ENCODE data around the gene DCANP1.

DNA sequence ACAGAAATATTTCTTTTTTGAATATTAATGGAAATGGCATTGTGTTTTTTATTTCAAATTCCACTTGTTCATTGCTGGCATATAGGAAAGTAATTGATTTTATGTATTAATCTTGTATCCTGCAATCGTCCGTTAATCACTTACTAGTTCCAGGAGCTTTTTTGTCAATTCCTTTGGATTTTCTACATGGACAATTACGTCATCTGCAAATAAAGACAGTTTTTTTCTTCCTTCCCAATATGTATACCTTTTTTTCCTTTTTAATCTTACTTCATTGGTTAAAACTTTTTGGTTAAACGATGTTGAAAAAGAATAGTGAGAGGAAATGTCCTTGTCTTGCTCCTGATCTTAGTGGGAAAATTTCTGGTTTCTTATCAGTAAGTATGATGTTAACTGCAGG is 6.5 kb upstream of the DCANP1 start:
- TF ChIP-seq, protein P1, sequence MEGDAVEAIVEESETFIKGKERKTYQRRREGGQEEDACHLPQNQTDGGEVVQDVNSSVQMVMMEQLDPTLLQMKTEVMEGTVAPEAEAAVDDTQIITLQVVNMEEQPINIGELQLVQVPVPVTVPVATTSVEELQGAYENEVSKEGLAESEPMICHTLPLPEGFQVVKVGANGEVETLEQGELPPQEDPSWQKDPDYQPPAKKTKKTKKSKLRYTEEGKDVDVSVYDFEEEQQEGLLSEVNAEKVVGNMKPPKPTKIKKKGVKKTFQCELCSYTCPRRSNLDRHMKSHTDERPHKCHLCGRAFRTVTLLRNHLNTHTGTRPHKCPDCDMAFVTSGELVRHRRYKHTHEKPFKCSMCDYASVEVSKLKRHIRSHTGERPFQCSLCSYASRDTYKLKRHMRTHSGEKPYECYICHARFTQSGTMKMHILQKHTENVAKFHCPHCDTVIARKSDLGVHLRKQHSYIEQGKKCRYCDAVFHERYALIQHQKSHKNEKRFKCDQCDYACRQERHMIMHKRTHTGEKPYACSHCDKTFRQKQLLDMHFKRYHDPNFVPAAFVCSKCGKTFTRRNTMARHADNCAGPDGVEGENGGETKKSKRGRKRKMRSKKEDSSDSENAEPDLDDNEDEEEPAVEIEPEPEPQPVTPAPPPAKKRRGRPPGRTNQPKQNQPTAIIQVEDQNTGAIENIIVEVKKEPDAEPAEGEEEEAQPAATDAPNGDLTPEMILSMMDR (IDR thresholded peaks at IDR 0.05; ENCODE audit: low read depth, low read length) = no peak
- TF ChIP-seq EZH2phosphoT487 (IDR thresholded peaks at IDR 0.05; ENCODE audit: low read depth) = no peak
